Measurements from ENCODE around the gene HNRNPDL. TPM values are rescaled to one million over a fixed set of nuclear protein-coding genes. Genes with fewer than 3 reads are reported as not detected.

Gene HNRNPDL
- polyA plus RNA-seq, 3 donors, result 89.8 to 294 (median 112) TPM

GRCh38 chr4:82461710-82462109 is 31.4 kb upstream of the HNRNPDL start:
- Histone ChIP-seq H3K9ac (ENCODE audit: insufficient read depth, low read length, poor library complexity, severe bottlenecking) (no peak overlapping the region), H3K4me3 (replicated peaks in 1 of 3; ENCODE audit: low read depth in 2 of 3, low read length in 3 of 3) (no peak overlapping the region), H3K79me2 (ENCODE audit: insufficient read depth, low read length) (no peaks in the 10 kb centered on the region), H3K4me1 (ENCODE audit: control insufficient read depth in 1 of 2, insufficient read depth in 2 of 2, low read length in 2 of 2) (no peaks in the 10 kb centered on the region), H4K20me1 (ENCODE audit: insufficient read depth, low read length) (no peaks in the 10 kb centered on the region), H3K36me3 (replicated peaks in 1 of 2; ENCODE audit: control insufficient read depth in 1 of 2, insufficient read depth in 2 of 2, low read length in 2 of 2) (peaks cover 42 to 53% of the 10 kb centered on the region in 2 donors), H3K27me3 (ENCODE audit: control insufficient read depth in 2 of 2, insufficient read depth in 2 of 2, low read length in 2 of 2) (no peaks in the 10 kb centered on the region), H2AFZ (ENCODE audit: insufficient read depth, low read depth, low read length, poor library complexity, severe bottlenecking) (no peak overlapping the region), H3K27ac (ENCODE audit: low read depth in 1 of 2, low read length in 2 of 2) (no peak overlapping the region), H3K9me3 (replicated peaks in 1 of 2; ENCODE audit: control insufficient read depth in 1 of 2, insufficient read depth in 1 of 2, low read length in 2 of 2) (no peaks in the 10 kb centered on the region), H3K4me2 (replicated peaks; ENCODE audit: extremely low read depth, low read length, poor library complexity, severe bottlenecking) (no peak overlapping the region)
- peaks cover 47 to 52% of the 10 kb centered on the region in 2 donors for H3K36me3 Mint-ChIP-seq
- no peak overlapping the region for H3K27ac Mint-ChIP-seq
- WGBS (ENCODE audit: insufficient coverage), result no CpG with 5 or more reads among the region's 2 CpGs
- H3K27me3 Mint-ChIP-seq (ENCODE audit: low read depth in 3 of 3), result no peaks in the 10 kb centered on the region
- DNase-seq, result no peak
- no peak for TF ChIP-seq CTCF (IDR thresholded peaks at IDR 0.05)
- no peaks in the 10 kb centered on the region for H3K9me3 Mint-ChIP-seq
- intact Hi-C loops (cut with micrococcal nuclease), result loop anchor here (2.0 to 5.0 kb wide), 2 partner anchors 277 to 281 kb away; no protein-coding TSS in a partner anchor
- H3K4me1 Mint-ChIP-seq, result peaks cover 8% of the 10 kb centered on the region
- H3K4me3 Mint-ChIP-seq, result no peak overlapping the region

DNA sequence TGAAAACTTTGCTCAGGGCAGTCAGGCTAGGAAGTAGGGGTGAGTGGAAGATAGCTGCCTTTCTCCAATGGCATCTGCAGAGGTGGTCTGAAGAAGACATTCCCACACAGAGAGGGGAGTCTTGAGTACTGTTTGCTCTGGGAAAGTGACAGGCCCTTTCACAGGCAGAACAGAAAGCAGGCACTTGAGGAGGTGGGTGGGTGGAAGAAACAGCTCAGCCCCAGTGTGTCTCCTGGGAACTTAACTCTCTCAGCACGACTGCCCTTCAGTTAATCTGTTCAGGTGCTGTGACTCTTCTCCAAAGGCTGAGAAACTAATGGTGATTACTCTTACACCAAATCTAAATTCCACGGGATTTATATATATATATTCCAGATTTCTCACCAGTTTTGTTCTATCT is 28.5 kb upstream of the HNRNPDL start:
- DNase-seq, result no peak
- no peaks in the 10 kb centered on the region for H4K20me1 ChIP-seq (ENCODE audit: insufficient read depth, low read length)
- no peak overlapping the region for H3K4me2 ChIP-seq (replicated peaks; ENCODE audit: extremely low read depth, low read length, poor library complexity, severe bottlenecking)
- no peak overlapping the region for H2AFZ ChIP-seq (ENCODE audit: insufficient read depth, low read depth, low read length, poor library complexity, severe bottlenecking)
- H3K9me3 Mint-ChIP-seq, result no peaks in the 10 kb centered on the region
- H3K4me3 Mint-ChIP-seq, result no peak overlapping the region
- no peaks in the 10 kb centered on the region for H3K79me2 ChIP-seq (ENCODE audit: insufficient read depth, low read length)
- no peak for TF ChIP-seq CTCF (IDR thresholded peaks at IDR 0.05)
- peak overlapping the region in 1 of 7 donors; percentile 21 for H3K27ac Mint-ChIP-seq
- no peak overlapping the region for H3K27ac ChIP-seq (ENCODE audit: low read depth in 1 of 2, low read length in 2 of 2)
- H3K9ac ChIP-seq (ENCODE audit: insufficient read depth, low read length, poor library complexity, severe bottlenecking), result no peak overlapping the region
- H3K36me3 Mint-ChIP-seq, result peaks cover 61 to 64% of the 10 kb centered on the region in 2 donors
- H3K27me3 Mint-ChIP-seq (ENCODE audit: low read depth in 3 of 3), result no peaks in the 10 kb centered on the region
- H3K4me1 ChIP-seq (ENCODE audit: control insufficient read depth in 1 of 2, insufficient read depth in 2 of 2, low read length in 2 of 2), result no peaks in the 10 kb centered on the region
- no peak overlapping the region for H3K4me3 ChIP-seq (replicated peaks in 1 of 3; ENCODE audit: low read depth in 2 of 3, low read length in 3 of 3)
- H3K27me3 ChIP-seq (ENCODE audit: control insufficient read depth in 2 of 2, insufficient read depth in 2 of 2, low read length in 2 of 2), result no peaks in the 10 kb centered on the region
- WGBS (ENCODE audit: insufficient coverage), result no CpG with 5 or more reads among the region's 2 CpGs
- intact Hi-C loops (cut with micrococcal nuclease), result no loop called here
- peaks cover 52 to 75% of the 10 kb centered on the region in 2 donors for H3K36me3 ChIP-seq (replicated peaks in 1 of 2; ENCODE audit: control insufficient read depth in 1 of 2, insufficient read depth in 2 of 2, low read length in 2 of 2)
- no peaks in the 10 kb centered on the region for H3K9me3 ChIP-seq (replicated peaks in 1 of 2; ENCODE audit: control insufficient read depth in 1 of 2, insufficient read depth in 1 of 2, low read length in 2 of 2)
- H3K4me1 Mint-ChIP-seq, result peaks cover 2% of the 10 kb centered on the region
